Measurements from ENCODE around the gene RPS19. TPM values are rescaled to one million over a fixed set of nuclear protein-coding genes. Genes with fewer than 3 reads are reported as not detected.

RPS19 gene
- total RNA-seq, 4 donors from 2014 or later: 653 to 927 (median 891) TPM

GRCh38 chr19:41905273-41906002 lies 45.4 kb downstream of the RPS19 start:
- TF ChIP-seq CTCF (IDR thresholded peaks at IDR 0.05; ENCODE audit: low read depth): no peak

GRCh38 chr19:41906271-41906670 lies 46.2 kb downstream of the RPS19 start:
- TF ChIP-seq CTCF (IDR thresholded peaks at IDR 0.05; ENCODE audit: low read depth): no peak

GRCh38 chr19:41906916-41907680 lies 47.0 kb downstream of the RPS19 start:
- no peak for TF ChIP-seq CTCF (IDR thresholded peaks at IDR 0.05; ENCODE audit: low read depth)

GRCh38 chr19:41907994-41908615 lies 48.0 kb downstream of the RPS19 start:
- no peak for TF ChIP-seq CTCF (IDR thresholded peaks at IDR 0.05; ENCODE audit: low read depth)

GRCh38 chr19:41908724-41909464 lies 48.8 kb downstream of the RPS19 start:
- no peak for TF ChIP-seq CTCF (IDR thresholded peaks at IDR 0.05; ENCODE audit: low read depth)

- TF ChIP-seq CTCF (IDR thresholded peaks at IDR 0.05; ENCODE audit: low read depth): no peak
These were observed 49.7 kb downstream of the RPS19 start for GRCh38 chr19:41909706-41910105.

All from subcutaneous adipose tissue (tissue), 4 donors.